ENCODE measurements around the gene SF3B6.

Gene SF3B6

GRCh38 chr2:24017711-24018110 lies 58.4 kb downstream of the SF3B6 start:
- Histone ChIP-seq H3K9me3 (ENCODE audit: severe bottlenecking) (no peaks in the 10 kb centered on the region), H3K27me3 (ENCODE audit: insufficient read depth, low read depth, severe bottlenecking) (no peaks in the 10 kb centered on the region), H3K4me3 (ENCODE audit: low read depth, low read length) (no peak overlapping the region), H3K36me3 (peaks cover 7% of the 10 kb centered on the region), H3K27ac (no peak overlapping the region)
- no peak for DNase-seq
- TF ChIP-seq, protein P1, sequence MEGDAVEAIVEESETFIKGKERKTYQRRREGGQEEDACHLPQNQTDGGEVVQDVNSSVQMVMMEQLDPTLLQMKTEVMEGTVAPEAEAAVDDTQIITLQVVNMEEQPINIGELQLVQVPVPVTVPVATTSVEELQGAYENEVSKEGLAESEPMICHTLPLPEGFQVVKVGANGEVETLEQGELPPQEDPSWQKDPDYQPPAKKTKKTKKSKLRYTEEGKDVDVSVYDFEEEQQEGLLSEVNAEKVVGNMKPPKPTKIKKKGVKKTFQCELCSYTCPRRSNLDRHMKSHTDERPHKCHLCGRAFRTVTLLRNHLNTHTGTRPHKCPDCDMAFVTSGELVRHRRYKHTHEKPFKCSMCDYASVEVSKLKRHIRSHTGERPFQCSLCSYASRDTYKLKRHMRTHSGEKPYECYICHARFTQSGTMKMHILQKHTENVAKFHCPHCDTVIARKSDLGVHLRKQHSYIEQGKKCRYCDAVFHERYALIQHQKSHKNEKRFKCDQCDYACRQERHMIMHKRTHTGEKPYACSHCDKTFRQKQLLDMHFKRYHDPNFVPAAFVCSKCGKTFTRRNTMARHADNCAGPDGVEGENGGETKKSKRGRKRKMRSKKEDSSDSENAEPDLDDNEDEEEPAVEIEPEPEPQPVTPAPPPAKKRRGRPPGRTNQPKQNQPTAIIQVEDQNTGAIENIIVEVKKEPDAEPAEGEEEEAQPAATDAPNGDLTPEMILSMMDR (IDR thresholded peaks at IDR 0.05; ENCODE audit: low read depth, low read length) = no peak

All from WERI-Rb-1 (cell line).